MM.1S (cell line): ENCODE measurements around the gene DUSP1.

ENCODE experiments used
- DNase-seq: peaks from one replicate; pipeline ENCODE4 v3.0.0-alpha.2; 2015
- H2AFZ ChIP-seq: fragments of 300-600 bp; sonication (generic); 2 replicates; pipeline ENCODE4 v1.6.0; 2016; ENCODE audit warnings: antibody characterized with exemption, low read length
- H3F3A ChIP-seq: fragments of 300-600 bp; sonication (generic); 2 replicates; pipeline ENCODE4 v1.6.1; 2016; ENCODE audit warnings: mild to moderate bottlenecking, antibody characterized with exemption, low read length, moderate library complexity, mixed read lengths; ENCODE audit not compliant: insufficient read depth
- H3K27ac ChIP-seq: fragments of 300-600 bp; sonication (generic); 2 replicates; pipeline ENCODE4 v1.5.1; 2016; ENCODE audit warnings: mild to moderate bottlenecking, low read length
- H3K27me3 ChIP-seq: fragments of 300-600 bp; sonication (generic); replicated peaks from 2 replicates; pipeline ENCODE4 v1.6.0; 2016; ENCODE audit warnings: low read length; ENCODE audit not compliant: insufficient read depth
- H3K36me3 ChIP-seq: fragments of 300-600 bp; sonication (generic); replicated peaks from 2 replicates; pipeline ENCODE4 v1.6.1; 2016; ENCODE audit warnings: mild to moderate bottlenecking, low read length, mixed read lengths; ENCODE audit not compliant: insufficient read depth
- H3K4me1 ChIP-seq: fragments of 300-600 bp; sonication (generic); 2 replicates; pipeline ENCODE4 v1.6.1; 2016; ENCODE audit warnings: low read length, mixed read lengths
- H3K4me2 ChIP-seq: fragments of 300-600 bp; sonication (generic); 2 replicates; pipeline ENCODE4 v1.6.0; 2016; ENCODE audit warnings: low read depth, low read length
- H3K4me3 ChIP-seq: fragments of 300-600 bp; sonication (generic); 2 replicates; pipeline ENCODE4 v1.5.1; 2016; ENCODE audit warnings: low read length, mixed read lengths
- H3K79me2 ChIP-seq: fragments of 300-600 bp; sonication (generic); 2 replicates; pipeline ENCODE4 v1.6.1; 2016; ENCODE audit warnings: mixed run types, low read length, mixed read lengths
- H3K9ac ChIP-seq: fragments of 300-600 bp; sonication (generic); 2 replicates; pipeline ENCODE4 v1.6.1; 2016; ENCODE audit warnings: low read length, mixed read lengths
- H3K9me2 ChIP-seq: fragments of 300-600 bp; sonication (generic); replicated peaks from 2 replicates; pipeline ENCODE4 v1.6.1; 2016; ENCODE audit warnings: mild to moderate bottlenecking, low read length, mixed read lengths; ENCODE audit not compliant: insufficient read depth
- H3K9me3 ChIP-seq: fragments of 300-600 bp; sonication (generic); replicated peaks from 2 replicates; pipeline ENCODE4 v1.6.1; 2016; ENCODE audit warnings: mild to moderate bottlenecking, low read length, mixed read lengths; ENCODE audit not compliant: insufficient read depth
- H4K20me1 ChIP-seq: fragments of 300-600 bp; sonication (generic); 2 replicates; pipeline ENCODE4 v1.6.1; 2016; ENCODE audit warnings: mild to moderate bottlenecking, low read length, moderate library complexity, mixed read lengths; ENCODE audit not compliant: insufficient read depth
- CTCF ChIP-seq: fragments of 300-600 bp; sonication (generic); IDR thresholded peaks from 2 replicates; pipeline ENCODE4 v1.5.1; 2016; ENCODE audit warnings: antibody characterized with exemption, low read length, mixed read lengths
- EZH2 ChIP-seq: fragments of 300-600 bp; sonication (generic); optimal IDR thresholded peaks from 2 replicates; pipeline ENCODE3; 2017; ENCODE audit warnings: low read depth, mild to moderate bottlenecking, antibody characterized with exemption, low read length, mixed read lengths
- EZH2phosphoT487 ChIP-seq: fragments of 300-600 bp; sonication (generic); IDR thresholded peaks from 2 replicates; pipeline ENCODE4 v1.6.1; 2018; ENCODE audit warnings: antibody characterized with exemption, low read length

The DUSP1 gene, protein sequence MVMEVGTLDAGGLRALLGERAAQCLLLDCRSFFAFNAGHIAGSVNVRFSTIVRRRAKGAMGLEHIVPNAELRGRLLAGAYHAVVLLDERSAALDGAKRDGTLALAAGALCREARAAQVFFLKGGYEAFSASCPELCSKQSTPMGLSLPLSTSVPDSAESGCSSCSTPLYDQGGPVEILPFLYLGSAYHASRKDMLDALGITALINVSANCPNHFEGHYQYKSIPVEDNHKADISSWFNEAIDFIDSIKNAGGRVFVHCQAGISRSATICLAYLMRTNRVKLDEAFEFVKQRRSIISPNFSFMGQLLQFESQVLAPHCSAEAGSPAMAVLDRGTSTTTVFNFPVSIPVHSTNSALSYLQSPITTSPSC

DNA sequence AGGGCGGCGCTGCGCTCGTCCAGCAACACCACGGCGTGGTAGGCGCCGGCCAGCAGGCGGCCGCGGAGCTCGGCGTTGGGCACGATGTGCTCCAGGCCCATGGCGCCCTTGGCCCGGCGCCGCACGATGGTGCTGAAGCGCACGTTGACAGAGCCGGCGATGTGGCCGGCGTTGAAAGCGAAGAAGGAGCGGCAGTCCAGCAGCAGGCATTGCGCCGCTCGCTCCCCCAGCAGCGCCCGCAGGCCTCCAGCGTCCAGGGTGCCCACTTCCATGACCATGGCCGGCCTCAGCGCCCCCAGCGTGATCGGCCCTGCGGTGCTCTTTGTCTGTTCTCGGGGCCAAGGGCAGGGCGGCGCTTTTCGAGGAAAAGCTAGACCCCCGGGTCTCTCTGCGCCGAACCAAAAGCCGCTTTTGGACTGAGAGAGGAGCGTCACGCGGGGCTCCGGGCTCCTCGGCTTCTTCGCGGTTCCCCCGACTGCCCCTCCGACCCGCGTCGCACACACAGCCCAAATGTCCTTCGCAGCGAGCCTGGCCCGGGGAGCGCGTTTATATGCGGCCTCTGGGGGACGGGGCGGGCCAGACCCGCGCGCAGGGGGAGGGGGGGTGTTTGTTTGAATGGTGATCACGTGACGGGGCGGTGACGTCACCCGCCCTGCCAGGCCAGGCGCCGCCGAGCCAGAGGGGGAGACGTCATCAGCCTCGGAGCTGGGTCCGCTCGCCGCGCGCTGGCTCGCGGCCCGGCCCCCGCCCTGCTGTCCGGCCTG is at the start of gene DUSP1:
Gene DUSP1, minus strand, starts transcription at position 521 of the 764 bp plus-strand sequence. Its CDS starts 243 bp downstream, at position 278.
- no peak for TF ChIP-seq EZH2phosphoT487
- TF ChIP-seq EZH2: no peak
- TF ChIP-seq CTCF: peak; percentile 34
- Histone ChIP-seq H3K36me3 (no peaks in the 10 kb centered on the region), H3K9ac (peak within 1 kb of the TSS; percentile 100), H3K4me2 (peak within 1 kb of the TSS; percentile 100), H3K9me3 (no peaks in the 10 kb centered on the region), H3K27ac (peak within 1 kb of the TSS; percentile 98), H3K4me1 (peaks cover 26% of the 10 kb centered on the region), H3K9me2 (no peaks in the 10 kb centered on the region), H3K27me3 (no peaks in the 10 kb centered on the region), H3K4me3 (peak within 1 kb of the TSS; percentile 86), H3F3A (peaks cover 34% of the 10 kb centered on the region), H3K79me2 (peaks cover 16% of the 10 kb centered on the region), H4K20me1 (no peaks in the 10 kb centered on the region), H2AFZ (0 out of 2 replicates have a peak within 1 kb of the TSS, but pooled peaks have one; percentile 24)
- DNase-seq: peak; percentile 96

- DNase-seq: no peak
- Histone ChIP-seq H3K27me3 (no peaks in the 10 kb centered on the region), H3K4me2 (no peak overlapping the region), H2AFZ (no peak overlapping the region), H3K4me1 (no peaks in the 10 kb centered on the region), H3K79me2 (no peaks in the 10 kb centered on the region), H3K36me3 (no peaks in the 10 kb centered on the region), H3K27ac (no peak overlapping the region), H3K9me2 (no peaks in the 10 kb centered on the region), H3K9ac (no peak overlapping the region), H4K20me1 (no peaks in the 10 kb centered on the region), H3K9me3 (no peaks in the 10 kb centered on the region), H3F3A (no peaks in the 10 kb centered on the region), H3K4me3 (no peak overlapping the region)
- TF ChIP-seq EZH2phosphoT487 (no peak), EZH2 (no peak), CTCF (no peak)
Measured at GRCh38 chr5:172820046-172820767, 49.2 kb upstream of the DUSP1 start.

DNA sequence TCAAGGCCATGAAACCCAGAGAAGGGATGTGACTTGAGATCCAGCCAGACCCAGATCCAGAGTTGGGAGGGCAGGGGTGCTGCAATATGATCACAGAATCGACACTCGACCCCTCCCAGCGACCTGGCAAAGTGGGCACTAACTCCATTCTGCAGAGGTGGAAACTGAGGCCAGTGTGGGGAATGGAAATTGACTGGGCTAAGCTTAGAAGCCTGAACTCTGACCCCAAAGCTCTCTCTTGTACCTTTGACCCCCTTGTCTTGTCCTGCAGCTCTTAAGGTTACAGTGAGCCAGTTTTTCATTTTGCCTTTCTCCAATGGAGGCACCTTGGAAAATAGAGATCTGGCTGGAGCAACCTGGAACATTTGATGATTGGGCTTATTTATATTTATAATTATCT is 48.6 kb upstream of the DUSP1 start:
- no peaks in the 10 kb centered on the region for H3F3A ChIP-seq
- DNase-seq: no peak
- H3K9ac ChIP-seq: no peak overlapping the region
- no peak overlapping the region for H3K4me3 ChIP-seq
- TF ChIP-seq EZH2phosphoT487: no peak
- no peak for TF ChIP-seq CTCF
- no peak for TF ChIP-seq EZH2
- H3K9me2 ChIP-seq: no peaks in the 10 kb centered on the region
- no peak overlapping the region for H3K27ac ChIP-seq
- no peaks in the 10 kb centered on the region for H3K36me3 ChIP-seq
- no peak overlapping the region for H2AFZ ChIP-seq
- H3K4me2 ChIP-seq: no peak overlapping the region
- no peaks in the 10 kb centered on the region for H3K27me3 ChIP-seq
- no peaks in the 10 kb centered on the region for H4K20me1 ChIP-seq
- no peaks in the 10 kb centered on the region for H3K9me3 ChIP-seq
- H3K79me2 ChIP-seq: no peaks in the 10 kb centered on the region
- no peaks in the 10 kb centered on the region for H3K4me1 ChIP-seq
